ENCODE measurements around the gene ATG9B.
"Not testable (repeated sequence)": the region's sequence is repeated elsewhere in the genome, so short reads cannot be mapped to it uniquely, and the experiment has no call there.

ATG9B gene

DNA sequence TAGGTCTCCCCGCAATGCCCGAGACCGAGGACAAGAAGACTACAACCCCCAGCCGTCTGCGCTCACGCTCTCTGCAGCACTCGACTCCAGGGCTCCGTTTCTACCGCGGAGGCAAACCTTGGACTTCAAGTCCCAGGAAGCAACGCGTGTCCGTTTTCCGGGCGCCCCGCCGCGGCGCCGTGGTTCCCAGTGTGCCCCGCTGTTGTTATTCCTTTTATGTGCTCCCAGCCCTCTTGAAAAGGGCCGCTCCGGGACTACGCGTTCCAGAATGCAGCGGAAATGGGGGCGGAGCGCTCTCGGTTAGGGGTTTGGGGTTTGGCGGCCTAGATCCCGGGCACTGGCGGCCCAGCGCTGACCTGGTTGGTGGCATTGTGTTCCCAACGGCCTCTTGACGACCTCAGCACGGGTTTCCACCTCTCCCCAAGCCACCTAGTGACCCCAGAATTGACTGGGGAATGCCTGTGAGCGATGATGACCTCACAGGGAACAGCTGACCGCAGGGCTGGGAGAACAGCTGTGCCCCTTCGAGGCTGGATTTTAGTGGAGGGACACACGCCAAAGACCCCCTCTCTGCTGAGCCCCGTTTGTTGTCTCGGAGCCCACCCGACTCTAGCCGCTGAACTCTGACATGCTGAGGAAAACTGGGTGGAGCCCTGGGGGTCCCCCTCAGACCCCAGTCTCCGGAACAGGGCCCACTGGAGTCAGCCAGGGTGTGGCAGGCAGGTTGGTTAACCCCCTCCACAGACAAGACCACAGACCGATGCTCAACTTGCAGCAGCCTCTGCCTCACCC lies 33.9 kb upstream of the ATG9B start:
- peak; percentile 90 to 91 for DNase-seq

DNA sequence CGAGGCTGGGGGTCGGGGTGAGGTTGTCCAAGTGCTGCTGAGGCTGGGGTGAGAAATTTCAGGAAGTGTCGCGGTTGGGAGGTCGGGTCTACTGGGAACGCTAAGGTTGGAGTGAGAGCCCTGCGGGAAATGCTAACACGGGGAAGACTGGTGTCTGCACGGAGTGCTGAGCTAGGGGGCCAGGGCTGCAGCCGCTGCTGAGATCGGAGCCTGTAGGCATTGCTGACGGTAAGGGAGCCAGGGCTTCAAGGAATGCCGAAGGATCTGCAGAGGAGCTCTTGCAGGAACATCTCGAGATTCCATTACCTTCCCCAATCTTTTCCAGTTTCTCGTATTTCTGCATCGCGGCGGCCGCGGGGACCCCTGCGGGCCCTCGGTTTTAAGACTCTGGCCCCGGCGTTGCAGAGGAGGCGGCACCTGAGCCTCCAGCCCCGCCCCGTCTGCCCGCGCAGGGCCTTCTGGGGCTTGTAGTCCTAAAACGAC lies 33.3 kb upstream of the ATG9B start, which contains the start of gene CDK5:
TSS of gene CDK5 (minus strand) at position 392 of the 483 bp plus-strand sequence. CDS start at position 343, 49 bp downstream.
- DNase-seq: no peak

DNA sequence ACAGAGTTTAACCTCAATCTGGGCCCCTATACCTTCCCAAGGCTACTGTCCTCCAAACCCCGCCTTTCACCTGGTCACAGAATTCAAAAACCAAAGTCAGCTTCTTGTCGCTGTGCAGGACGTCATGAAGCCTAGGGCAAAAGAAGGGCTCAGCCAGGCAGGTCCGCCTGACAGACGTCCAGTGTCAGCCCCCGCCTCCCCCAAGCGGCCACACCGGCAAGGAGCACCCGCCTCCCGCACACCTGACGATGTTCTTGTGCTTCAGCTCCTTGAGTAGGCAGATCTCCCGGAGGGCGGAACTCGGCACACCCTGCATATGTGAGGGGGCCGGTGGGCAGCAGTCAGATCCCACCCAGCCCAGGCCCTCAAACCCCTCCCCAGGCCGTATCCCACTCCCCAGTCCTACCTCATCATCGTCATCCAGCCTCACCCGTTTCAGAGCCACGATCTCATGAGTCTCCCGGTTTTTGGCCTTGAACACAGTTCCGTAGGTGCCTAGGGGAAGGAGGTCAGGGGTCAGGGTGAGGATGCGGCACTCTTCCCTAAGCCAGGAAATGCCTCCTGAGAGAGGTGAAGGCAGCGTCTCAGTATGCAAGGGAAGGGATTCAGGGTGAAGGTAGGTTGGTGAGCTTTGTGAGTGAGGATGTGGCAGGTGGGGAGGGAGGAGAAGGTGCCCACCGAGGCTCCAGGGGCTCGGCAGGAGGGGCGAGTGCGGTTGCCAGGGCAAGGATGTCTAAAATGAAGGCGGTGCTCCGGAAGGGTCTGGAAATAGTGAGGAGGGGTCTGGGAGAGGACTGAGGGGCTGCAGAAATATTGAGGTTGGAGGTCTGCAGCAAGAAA lies 32.6 kb upstream of the ATG9B start:
- no peak for DNase-seq

DNA sequence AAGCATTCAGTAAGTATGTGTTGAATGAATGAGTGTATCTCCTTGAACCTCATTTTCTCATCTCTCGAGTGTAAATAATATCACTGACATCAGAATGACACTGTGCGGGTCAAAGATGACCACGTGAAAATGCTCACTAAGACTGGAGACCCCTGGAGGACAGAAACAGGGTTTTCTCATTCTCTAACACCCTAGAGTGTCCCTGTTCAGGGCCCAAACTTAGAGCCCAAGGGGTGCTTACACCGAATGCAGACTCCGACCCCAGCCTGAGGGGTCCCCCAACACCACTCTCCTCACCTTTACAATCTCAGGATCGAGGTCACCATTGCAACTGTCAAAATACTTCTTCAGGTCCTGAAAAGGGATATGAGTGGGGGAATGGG lies 32.0 kb upstream of the ATG9B start:
- DNase-seq: no peak

DNA sequence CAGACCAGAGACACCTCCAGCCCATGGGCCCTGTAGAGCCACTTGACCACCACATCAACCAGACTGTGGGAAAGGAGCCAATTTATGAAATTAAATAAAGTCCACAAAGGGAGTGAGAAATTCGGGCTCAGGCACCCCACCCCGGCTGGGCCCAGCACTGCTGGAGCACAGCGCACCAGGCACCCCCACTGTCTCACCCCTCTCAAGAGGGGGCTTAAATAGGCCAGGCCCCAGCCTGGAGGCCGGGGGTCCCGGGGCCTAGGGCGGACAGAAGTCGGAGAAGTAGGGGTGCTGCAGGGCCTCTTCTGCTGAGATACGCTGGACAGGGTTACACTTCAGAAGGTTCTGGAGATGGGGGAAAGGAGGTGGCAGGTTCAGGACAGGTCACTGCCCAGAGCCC lies 29.5 kb upstream of the ATG9B start:
- DNase-seq: no peak

DNA sequence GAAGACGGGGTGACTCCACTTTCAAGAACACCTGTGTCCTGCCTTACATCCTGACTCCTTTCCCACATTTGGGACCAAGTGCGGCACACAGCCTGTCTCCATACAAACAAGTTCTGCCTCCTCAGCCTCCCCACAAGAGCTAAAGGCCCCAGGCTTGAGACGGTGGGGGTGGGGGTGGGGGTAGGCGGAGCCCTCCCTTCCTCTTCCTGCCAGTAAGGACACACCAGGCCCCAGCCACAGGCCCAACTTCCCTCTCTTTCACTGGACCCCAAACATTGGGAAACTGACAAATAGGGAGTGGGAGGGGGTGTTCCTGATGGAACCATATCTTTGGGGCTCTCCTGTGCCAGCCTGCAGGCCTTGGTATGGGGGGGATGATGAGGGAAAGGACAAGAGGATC lies 28.8 kb upstream of the ATG9B start:
- no peak for DNase-seq

DNA sequence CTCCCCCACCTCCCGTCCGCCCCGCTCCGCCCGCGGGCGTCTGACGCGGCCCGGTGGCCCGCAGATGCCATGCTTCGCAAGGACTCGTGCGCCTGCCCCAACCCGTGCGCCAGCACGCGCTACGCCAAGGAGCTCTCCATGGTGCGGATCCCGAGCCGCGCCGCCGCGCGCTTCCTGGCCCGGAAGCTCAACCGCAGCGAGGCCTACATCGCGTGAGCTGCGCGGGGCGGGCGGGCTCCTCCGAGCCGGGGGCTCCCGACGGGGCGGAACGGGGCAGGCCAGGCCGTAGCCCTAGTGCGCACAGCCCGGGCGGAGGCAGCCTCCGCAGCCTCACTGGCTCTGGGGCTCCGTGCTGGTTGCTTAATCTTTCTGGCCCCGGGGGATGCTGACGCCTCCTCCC lies 26.8 kb upstream of the ATG9B start:
- peak; percentile 35 to 43 for DNase-seq

DNA sequence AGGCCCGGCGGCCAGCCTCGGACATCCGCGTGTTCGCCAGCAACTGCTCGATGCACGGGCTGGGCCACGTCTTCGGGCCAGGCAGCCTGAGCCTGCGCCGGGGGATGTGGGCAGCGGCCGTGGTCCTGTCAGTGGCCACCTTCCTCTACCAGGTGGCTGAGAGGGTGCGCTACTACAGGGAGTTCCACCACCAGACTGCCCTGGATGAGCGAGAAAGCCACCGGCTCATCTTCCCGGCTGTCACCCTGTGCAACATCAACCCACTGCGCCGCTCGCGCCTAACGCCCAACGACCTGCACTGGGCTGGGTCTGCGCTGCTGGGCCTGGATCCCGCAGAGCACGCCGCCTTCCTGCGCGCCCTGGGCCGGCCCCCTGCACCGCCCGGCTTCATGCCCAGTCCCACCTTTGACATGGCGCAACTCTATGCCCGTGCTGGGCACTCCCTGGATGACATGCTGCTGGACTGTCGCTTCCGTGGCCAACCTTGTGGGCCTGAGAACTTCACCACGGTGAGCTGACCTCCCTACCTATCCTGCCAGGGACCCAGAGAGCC lies 24.7 kb upstream of the ATG9B start:
- DNase-seq: no peak

DNA sequence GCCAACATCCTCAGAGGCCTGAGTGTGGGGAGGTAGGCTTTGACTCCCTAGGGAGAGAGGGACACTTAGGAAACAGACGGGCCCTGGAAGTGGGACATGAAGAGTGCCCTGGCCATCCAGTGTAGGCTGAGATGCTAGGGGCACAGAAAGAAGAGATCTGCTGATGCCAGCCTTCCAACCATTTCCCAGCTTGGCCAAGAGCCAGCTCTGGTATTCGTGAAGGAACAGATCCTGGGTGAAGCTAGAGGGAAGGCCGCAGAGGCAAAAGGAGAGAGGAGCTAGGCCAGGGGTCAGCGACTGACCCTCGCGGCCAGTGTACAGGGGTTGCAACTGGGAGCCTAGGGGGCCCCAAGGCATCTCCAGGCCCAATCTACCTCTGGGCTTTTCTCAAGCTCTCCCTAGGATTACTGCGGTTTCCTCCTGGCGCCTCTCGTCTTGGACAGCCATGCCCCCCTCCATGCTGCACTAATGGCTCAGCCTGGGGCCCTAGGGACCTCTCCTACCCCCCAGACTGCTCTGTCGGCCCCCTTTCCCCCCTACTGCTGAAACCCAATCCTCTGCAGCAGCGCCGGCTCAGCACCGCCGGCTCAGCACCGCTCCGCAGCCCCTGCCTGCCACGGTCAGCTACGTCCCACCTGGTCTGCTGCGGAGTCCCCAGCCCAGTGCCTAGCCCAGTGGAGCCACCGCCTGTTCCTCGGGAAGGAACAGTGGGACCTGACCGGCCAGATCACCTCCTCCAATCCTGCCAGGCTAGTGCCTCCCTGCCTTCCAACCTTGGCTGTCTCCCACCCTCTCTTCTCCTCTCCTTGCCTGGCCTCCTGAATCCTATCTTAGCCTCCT lies 23.9 kb upstream of the ATG9B start, which contains the start of gene ASIC3:
TSS of gene ASIC3 (plus strand) at position 556 of the 840 bp plus-strand sequence. CDS start 355 bp downstream, outside the sequence.
- no peak for DNase-seq

DNA sequence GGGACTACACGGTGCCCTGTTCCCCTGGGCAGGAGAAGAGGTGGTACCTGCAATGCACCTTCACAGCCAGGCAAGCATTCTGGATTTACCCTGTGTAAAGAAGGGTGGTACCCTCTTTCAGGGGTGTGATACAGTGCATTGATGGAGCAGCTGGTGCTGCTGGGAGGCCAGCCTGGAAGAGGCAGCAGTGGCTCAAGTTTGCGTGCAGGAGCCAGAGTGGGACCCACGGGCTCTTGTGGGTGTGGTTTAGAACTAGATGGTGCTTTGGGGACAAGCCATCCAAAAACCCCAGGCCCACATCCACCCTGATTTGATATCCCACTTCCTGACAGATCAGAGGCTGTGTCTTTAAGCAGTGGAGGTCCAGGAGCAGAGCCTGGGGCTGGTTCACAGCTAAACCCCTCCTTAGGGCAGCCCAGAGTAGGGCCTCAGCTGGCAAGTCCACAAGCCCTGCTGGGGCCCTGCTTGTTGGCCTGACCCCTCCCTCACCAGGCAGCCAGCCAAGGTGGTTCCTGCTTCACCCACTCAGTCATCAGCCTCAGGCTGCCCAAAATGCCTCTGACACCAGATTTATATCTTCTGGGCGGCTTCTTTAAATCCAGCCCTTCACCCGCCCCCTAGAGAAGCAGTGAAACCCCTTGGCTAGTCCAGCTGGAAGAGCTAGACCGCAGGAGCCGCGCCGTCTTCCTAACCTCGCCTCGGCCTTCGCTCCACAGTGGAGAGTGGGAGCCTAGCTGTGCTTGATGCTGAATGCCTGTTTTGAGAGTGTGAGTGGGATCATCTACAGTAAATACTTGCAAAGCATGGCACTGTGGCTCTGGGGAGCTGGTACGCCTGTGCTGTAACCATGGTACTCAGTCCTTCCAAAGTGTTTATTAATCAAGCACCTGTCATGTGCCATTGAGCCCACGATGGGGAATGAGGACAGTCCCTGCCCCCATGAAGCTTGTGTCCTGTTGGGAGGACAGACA lies 22.6 kb upstream of the ATG9B start:
- no peak for DNase-seq

DNA sequence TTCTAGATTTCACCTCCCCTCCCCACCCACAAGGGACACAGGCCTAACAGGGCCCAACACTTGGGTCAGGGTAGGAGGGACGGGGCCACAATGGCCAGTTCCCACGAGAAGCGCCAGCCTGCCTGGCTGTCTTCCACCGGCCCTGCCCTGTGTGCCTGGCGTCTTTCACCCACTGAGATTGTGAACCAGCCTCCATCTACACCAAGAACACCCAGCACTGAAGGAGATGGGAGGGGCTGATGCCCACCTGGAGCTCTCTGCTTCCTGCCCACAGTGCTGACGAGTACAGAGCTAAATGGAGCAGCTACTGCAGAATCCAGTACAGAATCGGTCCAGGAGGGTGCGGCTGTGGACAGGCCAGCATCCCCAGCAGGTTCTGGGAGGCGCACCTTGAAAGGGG lies 21.7 kb upstream of the ATG9B start:
- DNase-seq: no peak

DNA sequence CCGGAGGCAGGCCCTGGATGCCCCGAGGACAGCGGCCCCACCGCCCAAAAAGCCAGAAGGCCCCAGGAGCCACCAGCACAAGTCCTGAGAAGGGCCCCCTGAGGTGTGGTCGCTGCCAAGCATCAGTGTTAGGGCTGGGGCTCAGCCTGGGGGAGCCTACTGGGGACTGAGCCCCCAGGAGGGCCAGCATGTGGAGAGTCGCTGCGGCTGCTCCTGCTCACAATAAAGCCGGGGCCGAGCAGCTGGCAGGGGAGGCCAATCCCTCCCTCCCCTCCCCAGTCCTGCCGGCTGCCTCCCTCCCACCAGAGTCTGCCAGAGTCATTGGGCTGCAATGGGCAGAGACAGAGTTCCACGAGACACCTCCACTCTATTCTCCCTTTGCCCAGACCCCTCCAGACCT lies 21.0 kb upstream of the ATG9B start:
- DNase-seq: no peak

DNA sequence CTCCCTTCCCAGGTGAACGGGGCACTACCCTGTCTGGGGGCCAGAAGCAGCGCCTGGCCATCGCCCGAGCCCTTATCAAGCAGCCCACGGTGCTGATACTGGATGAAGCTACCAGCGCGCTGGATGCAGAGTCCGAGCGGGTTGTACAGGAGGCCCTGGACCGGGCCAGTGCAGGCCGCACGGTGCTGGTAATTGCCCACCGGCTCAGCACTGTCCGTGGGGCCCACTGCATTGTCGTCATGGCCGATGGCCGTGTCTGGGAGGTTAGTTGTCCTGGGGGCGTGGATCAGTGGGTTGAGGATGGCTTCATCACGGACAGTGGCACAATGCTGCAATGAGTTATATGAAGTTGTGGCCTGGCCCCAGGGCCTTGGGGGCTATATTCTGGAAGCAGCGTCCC lies 19.7 kb upstream of the ATG9B start:
- DNase-seq: no peak

DNA sequence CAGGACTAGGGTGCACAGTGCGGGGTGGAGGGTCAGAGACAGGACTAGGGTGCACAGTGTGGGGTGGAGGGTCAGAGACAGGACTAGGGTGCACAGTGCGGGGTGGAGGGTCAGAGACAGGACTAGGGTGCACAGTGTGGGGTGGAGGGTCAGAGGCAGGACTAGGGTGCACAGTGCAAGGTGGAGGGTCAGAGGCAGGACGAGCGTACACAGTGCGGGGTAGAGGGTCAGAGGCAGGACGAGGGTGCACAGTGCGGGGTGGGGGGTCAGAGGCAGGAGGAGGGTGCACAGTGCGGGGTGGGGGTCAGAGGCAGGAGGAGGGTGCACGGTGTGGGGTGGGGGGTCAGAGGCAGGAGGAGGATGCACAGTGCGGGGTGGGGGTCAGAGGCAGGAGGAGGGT lies 19.2 kb upstream of the ATG9B start:
- not testable (repeated sequence) for DNase-seq

DNA sequence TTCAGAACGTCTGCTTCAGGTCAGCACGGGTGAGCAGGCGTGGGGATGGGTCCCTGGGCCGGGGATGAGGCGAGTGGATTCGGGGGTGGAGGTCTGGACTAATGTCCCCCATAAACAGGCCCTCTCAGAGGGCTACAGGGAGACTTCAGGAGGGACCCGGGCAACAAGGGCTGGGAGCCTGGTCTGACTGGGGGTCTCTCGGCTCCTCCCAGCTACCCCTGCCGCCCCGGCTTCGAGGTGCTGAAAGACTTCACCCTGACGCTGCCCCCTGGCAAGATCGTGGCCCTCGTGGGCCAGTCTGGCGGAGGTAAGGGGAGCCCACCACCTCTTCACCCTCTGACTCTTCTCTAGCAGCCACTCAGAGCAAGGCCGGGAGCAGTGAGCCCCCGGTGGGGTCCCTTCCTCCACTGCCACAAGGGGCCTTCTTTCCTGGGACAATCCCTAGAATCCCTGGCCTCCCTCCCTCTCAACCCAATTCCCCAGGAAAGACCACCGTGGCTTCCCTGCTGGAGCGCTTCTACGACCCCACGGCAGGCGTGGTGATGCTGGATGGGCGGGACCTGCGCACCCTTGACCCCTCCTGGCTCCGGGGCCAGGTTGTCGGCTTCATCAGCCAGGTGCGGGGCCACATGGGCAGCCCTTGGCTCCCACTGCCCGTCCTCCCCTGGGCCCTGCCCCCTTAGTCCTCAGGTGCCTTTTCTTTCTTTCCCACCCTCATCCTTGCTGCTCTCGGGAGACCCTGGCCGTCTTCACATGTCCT lies 16.5 kb upstream of the ATG9B start:
- DNase-seq: no peak

DNA sequence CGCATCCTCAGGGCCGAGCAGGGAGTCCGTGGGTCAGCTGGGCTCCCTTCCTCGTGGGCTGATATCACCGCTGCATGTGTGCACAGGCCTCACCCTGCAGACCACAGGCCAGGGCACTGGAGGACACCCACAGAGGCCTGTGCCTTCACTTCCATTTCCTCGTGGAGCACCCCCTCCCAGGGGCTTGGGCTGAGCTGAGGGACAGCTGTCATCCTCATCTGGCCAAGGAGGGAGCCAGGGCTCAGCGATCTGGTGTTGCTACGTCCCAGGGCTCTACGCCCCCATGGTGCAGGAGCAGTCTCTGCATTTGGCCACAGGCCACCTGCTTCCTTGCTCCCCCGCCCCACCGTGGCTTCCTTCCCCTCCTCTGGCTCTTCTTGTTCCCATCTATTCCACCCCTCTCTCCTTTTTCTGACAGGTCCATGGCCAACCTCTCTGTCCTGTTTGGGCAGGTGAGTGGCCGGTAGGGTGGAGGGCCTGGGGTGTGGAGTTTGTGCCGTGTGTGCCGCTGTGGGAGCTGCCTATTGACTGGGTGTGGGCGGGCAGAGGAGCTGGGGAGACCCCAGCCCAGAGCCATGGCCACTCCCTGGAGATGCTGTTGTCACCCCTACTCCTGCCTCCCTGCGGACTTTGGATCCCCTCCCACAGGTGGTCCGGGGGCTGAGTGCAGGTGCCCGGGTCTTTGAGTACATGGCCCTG lies 15.7 kb upstream of the ATG9B start:
- no peak for DNase-seq

DNA sequence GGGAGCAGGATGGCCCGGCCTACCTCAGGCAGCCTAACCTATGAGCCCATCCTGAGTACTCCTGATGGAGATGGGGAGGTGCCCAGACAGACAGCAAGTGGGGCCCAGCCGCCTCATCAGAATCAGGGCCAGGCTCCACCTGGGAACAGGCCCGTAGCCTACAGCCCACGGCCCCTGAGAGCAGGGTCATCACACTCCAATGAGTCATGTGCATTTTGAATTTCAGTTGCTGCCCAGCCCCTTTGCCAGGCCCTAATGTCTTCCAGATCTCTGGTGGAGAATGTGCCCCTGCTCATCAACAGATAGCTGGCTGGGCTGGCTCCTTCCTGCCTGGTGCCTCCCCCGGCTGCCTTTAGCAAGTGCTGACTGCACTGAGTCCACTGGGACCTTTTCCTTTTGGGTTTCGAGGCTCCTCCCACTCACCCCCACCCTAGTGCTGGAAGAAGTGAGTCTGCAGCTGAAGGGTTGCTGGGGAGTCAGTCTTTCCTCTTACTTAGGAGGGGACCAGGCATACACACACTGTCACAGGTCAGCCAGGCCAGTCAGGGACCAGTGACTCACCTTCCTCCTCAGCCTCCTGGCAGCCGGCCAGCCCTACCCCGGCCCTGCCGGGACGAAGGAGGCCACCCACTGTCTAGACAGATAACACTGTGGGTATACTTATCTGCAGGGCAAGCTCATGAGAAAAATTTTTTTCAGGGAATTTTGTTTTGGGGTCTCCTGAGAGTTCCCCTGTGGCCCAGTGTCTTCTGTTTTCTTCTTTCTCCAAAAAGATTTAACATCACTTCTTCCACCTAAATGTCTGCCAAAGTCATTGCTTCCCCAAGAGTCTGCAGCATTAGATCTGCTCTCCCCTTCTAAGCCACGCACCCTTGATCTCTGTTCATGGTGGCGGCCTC lies 14.9 kb upstream of the ATG9B start:
- DNase-seq: peak; percentile 65 to 70

DNA sequence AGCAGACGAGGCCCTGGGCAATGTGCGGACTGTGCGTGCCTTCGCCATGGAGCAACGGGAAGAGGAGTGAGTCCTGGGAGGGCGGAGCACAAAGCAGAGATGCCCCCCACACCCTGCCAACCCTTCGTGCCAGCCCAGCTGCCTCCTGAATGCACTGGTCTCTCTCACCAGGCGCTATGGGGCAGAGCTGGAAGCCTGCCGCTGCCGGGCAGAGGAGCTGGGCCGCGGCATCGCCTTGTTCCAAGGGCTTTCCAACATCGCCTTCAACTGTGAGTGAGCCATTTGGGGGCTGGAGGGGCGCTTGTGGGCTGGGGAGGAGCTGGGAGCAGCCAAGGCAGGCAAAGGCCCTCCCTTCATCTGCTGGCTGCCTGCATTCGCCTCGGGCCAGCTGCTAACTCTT lies 11.6 kb upstream of the ATG9B start:
- DNase-seq: no peak

Data from stimulated activated CD4-positive, alpha-beta T cell treated with anti-CD3 and anti-CD28 coated beads, Interleukin-2, amount 100 ng/mL, for 48 hours (primary cell).